Kidney (tissue), 14 donors: ENCODE results near the gene PUS3. TPM values are rescaled to one million over a fixed set of nuclear protein-coding genes. Genes with fewer than 3 reads are reported as not detected.

Experiments
- DNase-seq, 5 donors: peaks; one replicate each; pipeline ENCODE4 v3.0.0-alpha.2; 2013 to 2020
- FAIRE-seq: peaks from 2 replicates; lab custom pipeline; 2012; peaks lifted over from hg19 to GRCh38; lab: Jason Lieb, UNC
- H3K27ac ChIP-seq, 2 donors: one replicate each; pipeline ENCODE4 v1.7.0; 2013; ENCODE audit warnings: low read depth in 2 of 2, low read length in 2 of 2, inconsistent platforms in 1 of 2
- H3K27me3 ChIP-seq: one replicate; pipeline ENCODE4 v1.7.1; 2013; ENCODE audit warnings: low read length, inconsistent platforms; ENCODE audit not compliant: control insufficient read depth, insufficient read depth
- H3K36me3 ChIP-seq, 3 donors: one replicate each; pipeline versions ENCODE4 v1.7.0 to v1.7.1; 2013; ENCODE audit warnings: low read length in 3 of 3, control low read depth in 1 of 3, inconsistent platforms in 1 of 3; ENCODE audit not compliant: insufficient read depth in 3 of 3, control insufficient read depth in 2 of 3
- H3K4me1 ChIP-seq, 3 donors: one replicate each; pipeline versions ENCODE4 v1.7.0 to v1.7.1; 2013; ENCODE audit warnings: low read length in 3 of 3, inconsistent platforms in 1 of 3, low read depth in 1 of 3; ENCODE audit not compliant: control insufficient read depth in 2 of 3, insufficient read depth in 2 of 3
- H3K4me3 ChIP-seq, 3 donors: one replicate each; pipeline versions ENCODE4 v1.7.0 to v1.8.1; 2013; ENCODE audit warnings: low read length in 3 of 3, control low read depth in 1 of 3, inconsistent platforms in 1 of 3
- H3K9ac ChIP-seq, 3 donors: one replicate each; pipeline versions ENCODE4 v1.7.0 to v1.7.1; 2013; ENCODE audit warnings: low read length in 3 of 3, control low read depth in 1 of 3, inconsistent platforms in 1 of 3
- H3K9me3 ChIP-seq, 3 donors: one replicate each; pipeline versions ENCODE4 v1.7.0 to v1.7.1; 2013; ENCODE audit warnings: low read length in 3 of 3, control low read depth in 1 of 3, inconsistent platforms in 1 of 3; ENCODE audit not compliant: control insufficient read depth in 2 of 3, insufficient read depth in 1 of 3
- CTCF ChIP-seq: IDR thresholded peaks from 3 replicates; pipeline ENCODE4 v1.5.1; 2012; ENCODE audit warnings: mild to moderate bottlenecking, moderate library complexity, borderline replicate concordance; ENCODE audit not compliant: insufficient read depth; ENCODE audit errors: extremely low read depth
- intact Hi-C: fragments of 100-400 bp; cut with DNase I; formaldehyde crosslinking; loops from one replicate; pipeline ENCODE4 v1.11.1; 2022
- polyA plus RNA-seq: library from polyadenylated mRNA; stranded (reverse); fragments of 350-450 nt; fragmentation: Illumina TruSeq; extraction: RNeasy Lipid Tissue Mini Kit (QIAGEN cat#74804); gene quantifications from one replicate; pipeline ENCODE4 v1.2.3, GENCODE V29; 2014; ENCODE audit warnings: low read depth, low replicate concordance; ENCODE audit not compliant: insufficient read depth
- total RNA-seq: library from RNA; stranded (reverse); fragmentation: NEBNext Ultra II Directional; extraction: Animal tissue kit (Norgen Biotek cat#: 25700); gene quantifications from one replicate; pipeline ENCODE4 v1.2.1, GENCODE V29; 2021
- donor health status: control.
- donor health status: control.
- donor health status: control.
- donor health status: control.
- donor health status: control.
- donor health status: DM: yes; HTN: yes; CAD: no.
- donor health status: Normal renal cell carcinoma (clear cell type).

PUS3 gene
- total and polyA plus RNA-seq, 2 donors from 2014 or later, result 9.4 to 9.9 TPM

GRCh38 chr11:125943661-125944349, 40.8 kb upstream of the PUS3 start:
- intact Hi-C loops, result no loop called here
- no peak for TF ChIP-seq CTCF
- Histone ChIP-seq H3K4me1 (no peaks in the 10 kb centered on the region), H3K9ac (no peak overlapping the region), H3K27ac (no peak overlapping the region), H3K27me3 (no peaks in the 10 kb centered on the region), H3K36me3 (no peaks in the 10 kb centered on the region), H3K4me3 (no peak overlapping the region), H3K9me3 (no peaks in the 10 kb centered on the region)
- DNase-seq (no peak), FAIRE-seq (no peak)

DNA sequence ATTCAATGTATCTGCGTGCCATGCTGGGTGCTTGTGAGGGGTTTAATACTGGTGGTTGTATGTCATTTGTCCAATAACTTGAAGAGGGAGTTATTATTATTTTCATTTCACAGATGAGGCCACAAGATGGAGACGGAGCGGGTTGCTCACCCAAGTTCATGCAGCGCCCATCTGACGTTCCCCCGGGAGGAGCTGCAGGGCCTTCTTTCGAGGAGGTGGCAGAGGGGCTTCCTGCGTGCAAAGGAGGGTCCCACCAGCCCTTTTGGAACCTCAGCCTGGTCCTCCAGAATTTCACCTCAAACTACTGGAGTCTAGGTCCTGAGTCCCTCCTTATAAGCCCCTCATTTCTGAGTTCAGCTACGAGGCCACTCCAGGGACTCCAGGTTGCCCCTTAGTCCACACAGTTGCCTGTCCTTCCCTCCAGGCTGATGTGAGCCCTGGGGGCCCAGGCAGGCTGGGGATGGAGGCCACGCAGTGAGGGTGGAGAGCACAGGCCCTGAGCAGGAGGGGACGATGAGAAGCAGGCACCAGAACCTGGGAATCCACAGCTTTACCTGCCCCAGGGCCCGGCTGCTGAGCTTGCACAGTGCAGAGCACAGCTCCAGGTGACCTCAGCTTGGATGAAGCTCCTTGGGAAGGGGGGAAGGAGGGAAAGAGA, 39.9 kb upstream of the PUS3 start:
- intact Hi-C loops, result no loop called here
- FAIRE-seq (no peak), DNase-seq (no peak)
- no peaks in the 10 kb centered on the region for H3K9me3 ChIP-seq
- H3K27me3 ChIP-seq, result no peaks in the 10 kb centered on the region
- H3K9ac ChIP-seq, result no peak overlapping the region
- no peak for TF ChIP-seq CTCF
- no peaks in the 10 kb centered on the region for H3K36me3 ChIP-seq
- H3K27ac ChIP-seq, result no peak overlapping the region
- H3K4me1 ChIP-seq, result no peaks in the 10 kb centered on the region
- no peak overlapping the region for H3K4me3 ChIP-seq

DNA sequence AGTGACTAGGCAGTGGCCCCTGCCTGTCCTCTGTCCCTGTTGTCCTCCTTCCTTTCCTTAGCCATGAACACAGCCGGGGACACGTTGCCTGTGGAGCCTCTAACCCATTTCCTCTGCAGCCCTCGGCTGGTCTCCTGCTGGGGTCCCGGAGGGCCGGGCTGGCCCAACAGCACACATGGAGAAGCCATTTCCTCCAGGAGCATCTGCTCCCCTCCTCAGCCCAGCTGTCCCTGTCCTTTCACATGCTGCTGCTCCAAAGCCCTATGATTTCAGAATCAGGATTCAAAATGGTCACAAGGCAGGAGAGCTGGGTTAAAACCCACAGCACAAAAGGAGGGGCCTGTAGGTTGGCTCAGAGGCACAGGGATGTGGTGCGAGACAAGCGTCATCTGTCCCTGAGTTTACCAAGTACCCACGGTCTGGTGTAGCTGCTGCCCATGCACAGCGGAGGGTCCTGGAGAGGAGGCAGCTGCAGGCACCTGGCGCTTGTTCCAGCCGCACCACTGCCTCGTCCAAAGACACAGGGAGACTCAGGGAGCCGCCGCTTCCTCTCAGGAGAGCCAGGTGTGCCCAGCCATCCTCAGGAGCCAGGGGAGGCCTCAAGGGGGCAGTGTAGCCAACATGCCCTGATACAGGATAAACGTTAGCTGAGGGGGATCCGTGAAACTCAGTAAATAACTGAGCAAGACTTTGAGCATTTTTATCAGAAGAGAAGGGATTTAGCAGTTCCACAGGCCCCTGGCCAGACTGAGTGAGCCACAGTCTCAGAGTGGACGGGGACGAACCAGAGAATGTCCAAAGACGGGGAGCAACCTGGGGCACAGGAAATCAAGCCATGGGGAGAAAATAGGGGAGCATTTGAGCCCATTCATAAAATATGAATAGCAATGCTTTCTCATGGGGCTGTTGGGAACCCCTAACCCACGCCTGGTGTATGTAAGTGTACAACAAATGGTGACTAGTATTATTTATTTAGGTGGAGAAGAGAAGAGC, 38.9 kb upstream of the PUS3 start:
- H3K4me3 ChIP-seq, result no peak overlapping the region
- intact Hi-C loops, result no loop called here
- DNase-seq (peak in 4 of 5 donors; percentile 67 to 80 (median 74)), FAIRE-seq (no peak)
- no peak overlapping the region for H3K9ac ChIP-seq
- no peak overlapping the region for H3K27ac ChIP-seq
- no peaks in the 10 kb centered on the region for H3K36me3 ChIP-seq
- no peaks in the 10 kb centered on the region for H3K27me3 ChIP-seq
- H3K4me1 ChIP-seq, result no peaks in the 10 kb centered on the region
- no peaks in the 10 kb centered on the region for H3K9me3 ChIP-seq
- TF ChIP-seq CTCF, result peak; percentile 62
